Spleen (tissue), 7 donors: ENCODE data around the gene AIG1.

Experiments
- POLR2A ChIP-seq, 3 donors: fragments of 450-650 bp; IDR thresholded peaks; one replicate each; pipeline ENCODE4 v1.5.1; 2017; ENCODE audit warnings: antibody characterized with exemption in 3 of 3, mild to moderate bottlenecking in 1 of 3
- POLR2AphosphoS5 ChIP-seq, 3 donors: sonication (generic); formaldehyde crosslinking; IDR thresholded peaks; one replicate each; pipeline ENCODE4 v1.5.1; 2017; ENCODE audit warnings: antibody characterized with exemption in 3 of 3
- TF ChIP-seq, protein P1 (sequence below), 11 experiments: fragments of 200-600 bp in 7 of 11; fragments of 450-650 bp in 4 of 11; sonication (generic) in 4 of 11; IDR thresholded peaks in 8 of 11; conservative IDR thresholded peaks in 3 of 11; 1 replicate in 7 of 11; 2 replicates in 4 of 11; pipeline versions ENCODE4 v1.4.0 to v1.8.0; 2016 to 2021; ENCODE audit warnings: antibody characterized with exemption in 11 of 11, inconsistent platforms in 4 of 11, mild to moderate bottlenecking in 1 of 11
- donor health status: DM: no; HTN: no; CAD: no; lungs with moderate emphysema.
- donor health status: DM: no; HTN: no; CAD: no.
- donor health status: DM: no; HTN: no; CAD: no.

DNA sequence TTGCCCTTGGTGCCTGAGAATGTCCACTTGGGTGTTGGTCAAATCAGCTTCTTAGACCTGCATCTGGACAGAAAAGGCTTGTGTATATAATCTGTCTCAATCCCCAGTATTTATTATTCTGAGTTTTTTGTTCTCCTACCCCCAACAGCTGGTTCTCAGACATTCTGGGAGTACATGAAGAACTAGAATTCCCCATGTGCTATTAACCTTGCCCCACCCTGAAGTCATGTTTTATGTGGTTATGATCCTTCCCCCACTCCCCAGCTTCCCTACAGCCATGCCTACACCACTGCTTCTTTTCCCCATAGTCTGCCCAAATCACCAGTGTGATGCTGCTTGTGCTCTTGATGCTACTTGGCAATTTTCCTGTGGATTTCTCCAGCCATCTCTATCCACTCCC is 232.8 kb downstream of the AIG1 start:
- TF ChIP-seq, protein P1, sequence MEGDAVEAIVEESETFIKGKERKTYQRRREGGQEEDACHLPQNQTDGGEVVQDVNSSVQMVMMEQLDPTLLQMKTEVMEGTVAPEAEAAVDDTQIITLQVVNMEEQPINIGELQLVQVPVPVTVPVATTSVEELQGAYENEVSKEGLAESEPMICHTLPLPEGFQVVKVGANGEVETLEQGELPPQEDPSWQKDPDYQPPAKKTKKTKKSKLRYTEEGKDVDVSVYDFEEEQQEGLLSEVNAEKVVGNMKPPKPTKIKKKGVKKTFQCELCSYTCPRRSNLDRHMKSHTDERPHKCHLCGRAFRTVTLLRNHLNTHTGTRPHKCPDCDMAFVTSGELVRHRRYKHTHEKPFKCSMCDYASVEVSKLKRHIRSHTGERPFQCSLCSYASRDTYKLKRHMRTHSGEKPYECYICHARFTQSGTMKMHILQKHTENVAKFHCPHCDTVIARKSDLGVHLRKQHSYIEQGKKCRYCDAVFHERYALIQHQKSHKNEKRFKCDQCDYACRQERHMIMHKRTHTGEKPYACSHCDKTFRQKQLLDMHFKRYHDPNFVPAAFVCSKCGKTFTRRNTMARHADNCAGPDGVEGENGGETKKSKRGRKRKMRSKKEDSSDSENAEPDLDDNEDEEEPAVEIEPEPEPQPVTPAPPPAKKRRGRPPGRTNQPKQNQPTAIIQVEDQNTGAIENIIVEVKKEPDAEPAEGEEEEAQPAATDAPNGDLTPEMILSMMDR (IDR thresholded peaks at IDR 0.05 in 8 of 11, conservative IDR thresholded peaks at IDR 0.05 in 3 of 11), result no peak
- TF ChIP-seq POLR2A (IDR thresholded peaks at IDR 0.05) (no peak), POLR2AphosphoS5 (IDR thresholded peaks at IDR 0.05) (no peak)
